Putamen (tissue), 1 donor: ENCODE results near the gene INO80D.
A peak's percentile ranks its signal among the peaks of the same experiment; 100 is the strongest.
"Not testable (repeated sequence)": the region's sequence is repeated elsewhere in the genome, so short reads cannot be mapped to it uniquely, and the experiment has no call there.

Experiments used
- DNase-seq: peaks from one replicate; pipeline ENCODE4 v3.0.0-alpha.2; 2016; ENCODE audit warnings: low spot score

Gene INO80D

GRCh38 chr2:206028101-206028500 is 57.9 kb downstream of the INO80D start:
- DNase-seq = peak; percentile 10

DNA sequence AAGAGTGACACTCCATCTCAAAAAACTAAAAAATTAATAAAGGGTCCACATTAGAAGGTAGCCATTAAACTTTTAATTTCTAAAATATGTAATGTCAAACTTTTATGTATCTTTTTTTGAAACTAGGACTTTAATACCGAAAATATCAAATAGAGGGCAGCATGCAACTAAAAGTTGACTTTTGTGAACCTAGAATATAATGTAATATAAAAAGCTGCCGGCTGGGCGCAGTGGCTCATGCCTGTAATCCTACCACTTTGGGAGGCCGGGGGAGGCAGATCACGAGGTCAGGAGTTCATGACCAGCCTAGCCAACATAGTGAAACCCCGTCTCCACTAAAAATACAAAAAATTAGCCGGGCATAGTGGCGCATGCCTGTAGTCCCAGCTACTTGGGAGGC is 62.8 kb downstream of the INO80D start:
- DNase-seq = no peak

- no peak for DNase-seq
These were observed 65.8 kb downstream of the INO80D start for GRCh38 chr2:206020171-206020570.

GRCh38 chr2:206015746-206016145 is 70.2 kb downstream of the INO80D start:
- DNase-seq = not testable (repeated sequence)

- no peak for DNase-seq
These were observed 74.2 kb downstream of the INO80D start for GRCh38 chr2:206011795-206012194.

GRCh38 chr2:206011018-206011614 is 74.9 kb downstream of the INO80D start:
- DNase-seq = no peak

DNA sequence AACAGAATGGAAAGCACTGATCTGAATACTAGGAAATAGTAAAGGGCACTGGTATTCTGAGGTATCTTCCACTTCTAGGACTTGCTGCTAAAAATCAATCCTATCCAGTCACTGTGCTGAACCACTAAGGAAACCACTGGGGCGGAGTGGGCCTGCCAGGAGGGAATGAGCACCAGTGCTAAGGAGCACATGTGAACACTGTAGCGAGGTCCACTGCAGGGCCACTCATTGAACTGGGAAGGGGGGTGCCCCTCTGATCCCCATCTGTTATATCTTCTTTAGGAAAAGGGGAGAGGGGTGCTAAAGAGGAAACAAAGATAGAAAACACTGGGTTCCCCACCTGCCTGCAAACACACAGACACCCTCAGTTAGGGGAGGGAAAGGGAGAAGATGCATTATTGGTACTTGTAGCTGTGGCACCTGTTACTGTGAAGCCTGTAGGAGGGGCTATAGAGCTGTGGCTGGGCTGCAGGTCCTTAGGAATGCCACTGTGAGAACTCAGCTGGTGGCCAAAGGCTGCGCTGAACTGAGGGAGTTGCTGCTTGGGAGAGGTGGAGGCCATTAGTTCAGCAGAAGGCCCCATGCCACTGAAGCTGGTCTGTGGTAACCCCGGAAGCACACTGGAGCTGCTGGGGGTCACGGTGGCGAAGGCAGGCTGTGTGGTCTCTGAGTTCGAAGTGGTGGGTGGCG is 81.8 kb downstream of the INO80D start:
- DNase-seq = no peak

DNA sequence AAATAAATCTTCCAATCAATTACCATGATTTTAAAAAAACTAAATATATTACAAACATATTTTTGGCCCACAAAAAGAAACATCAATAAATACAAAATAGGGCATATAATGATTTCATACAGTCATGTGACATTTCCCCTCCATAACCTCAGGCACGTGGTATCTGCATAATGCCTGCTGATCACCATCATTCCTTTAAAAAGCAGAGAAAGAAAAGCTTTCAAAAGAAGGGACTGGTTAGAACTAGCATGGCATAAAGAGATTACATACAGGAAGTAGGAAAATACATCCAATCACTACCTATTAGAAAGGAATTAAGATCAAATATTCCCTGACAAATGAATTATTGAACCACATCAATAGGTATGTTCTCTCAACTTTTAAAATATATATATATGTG is 83.5 kb downstream of the INO80D start:
- DNase-seq = no peak

GRCh38 chr2:206001912-206002311 is 84.1 kb downstream of the INO80D start:
- no peak for DNase-seq

GRCh38 chr2:206000776-206001175 is 85.2 kb downstream of the INO80D start:
- DNase-seq = no peak

DNA sequence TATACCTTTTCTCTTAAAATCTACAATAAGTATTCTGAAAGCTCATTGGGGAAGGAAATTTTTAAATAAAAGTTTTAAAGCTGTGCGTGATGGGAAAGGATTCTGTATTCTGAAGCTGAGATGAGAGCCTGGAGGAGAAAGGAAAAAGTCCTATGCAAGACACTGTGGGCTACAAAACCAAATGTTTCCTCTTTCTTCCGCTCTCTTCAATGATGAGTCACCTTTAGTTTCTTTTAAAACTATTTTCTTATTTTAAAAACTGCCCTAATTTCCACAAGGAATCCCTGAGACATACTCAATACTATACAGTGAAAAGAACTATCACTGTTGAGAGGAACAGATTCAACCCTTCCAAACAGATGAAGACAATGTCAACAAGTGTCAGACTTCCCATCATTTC is 87.4 kb downstream of the INO80D start:
- no peak for DNase-seq

GRCh38 chr2:205996161-205996560 is 89.8 kb downstream of the INO80D start:
- DNase-seq = no peak

DNA sequence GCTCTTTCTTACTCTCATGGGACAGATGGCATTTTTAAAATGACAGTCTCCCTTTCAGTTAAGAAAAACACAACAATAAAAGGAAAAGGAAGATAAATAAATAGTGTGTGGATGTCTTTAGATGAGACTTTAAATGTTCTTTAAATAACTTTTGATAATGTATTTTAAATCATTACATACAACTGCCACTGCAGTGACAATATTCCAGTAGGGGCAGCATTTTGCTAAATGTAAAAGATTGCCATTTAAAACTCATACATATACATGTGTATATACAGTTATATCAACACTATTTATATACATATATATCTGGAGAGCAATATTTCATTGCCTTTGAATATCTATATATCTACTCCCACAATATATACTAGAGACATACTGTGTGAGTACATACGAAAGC is 90.7 kb downstream of the INO80D start:
- no peak for DNase-seq

GRCh38 chr2:205994344-205994743 is 91.6 kb downstream of the INO80D start:
- DNase-seq = no peak

- no peak for DNase-seq
These were observed 95.9 kb downstream of the INO80D start for GRCh38 chr2:205990104-205990503.

GRCh38 chr2:205989271-205990071 is 96.5 kb downstream of the INO80D start:
- DNase-seq = no peak

- not testable (repeated sequence) for DNase-seq
These were observed 97.3 kb downstream of the INO80D start for GRCh38 chr2:205988681-205989080.

DNA sequence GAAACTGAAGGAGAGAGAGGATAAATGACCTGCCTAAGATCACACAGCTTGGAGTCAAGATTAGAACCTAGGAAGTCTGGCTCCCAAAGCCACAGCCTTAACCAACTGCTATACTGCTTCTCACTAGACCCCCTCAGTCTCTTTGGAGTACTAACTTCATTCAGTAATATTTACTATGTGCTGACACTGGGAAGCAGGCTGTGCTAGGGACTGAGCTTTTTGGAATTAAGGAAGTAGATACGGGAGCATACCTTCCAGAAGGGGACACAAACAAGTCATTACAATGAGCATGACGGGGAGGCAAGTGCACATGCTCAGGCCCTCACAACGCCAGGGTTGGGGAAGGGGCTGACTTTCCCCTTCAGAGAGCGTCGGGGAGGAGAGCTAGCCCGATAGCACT is 97.7 kb downstream of the INO80D start:
- no peak for DNase-seq

GRCh38 chr2:205986334-205986733 is 99.6 kb downstream of the INO80D start:
- DNase-seq = not testable (repeated sequence)

GRCh38 chr2:205984381-205984780 is 101.6 kb downstream of the INO80D start:
- no peak for DNase-seq

- DNase-seq = no peak
These were observed 103.1 kb downstream of the INO80D start for GRCh38 chr2:205982776-205983327.

- not testable (repeated sequence) for DNase-seq
These were observed 107.2 kb downstream of the INO80D start for GRCh38 chr2:205978728-205979127.

GRCh38 chr2:205977699-205978098 is 108.3 kb downstream of the INO80D start:
- not testable (repeated sequence) for DNase-seq
